ENCODE measurements around the gene GPA33. TPM values are rescaled to one million over a fixed set of nuclear protein-coding genes. Genes with fewer than 3 reads are reported as not detected.

Gene GPA33
- polyA plus RNA-seq, 1 donor from 2014 or later, result 0.14 TPM

DNA sequence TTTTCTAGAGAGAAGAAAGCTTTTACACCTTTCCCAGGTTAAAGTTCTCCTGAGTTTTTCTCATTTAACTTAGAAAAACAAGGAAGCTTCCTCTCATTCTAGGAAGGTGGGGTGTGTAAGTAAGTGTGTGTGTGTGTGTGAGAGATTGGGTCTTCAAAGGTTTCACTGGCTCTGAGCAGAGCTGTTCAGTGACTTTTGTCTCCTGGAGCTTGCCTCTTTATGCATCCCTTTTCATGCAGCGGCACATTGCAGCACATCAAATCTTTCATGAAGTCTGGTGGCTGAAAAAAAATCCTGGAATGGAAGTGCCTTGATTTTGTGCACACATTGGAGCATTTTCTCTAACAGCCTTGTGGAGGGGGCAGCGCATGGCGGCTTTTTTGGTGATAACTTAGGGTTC is 3.4 kb downstream of the GPA33 start:
- TF ChIP-seq RAD21 (conservative IDR thresholded peaks at IDR 0.05), result no peak
- TF ChIP-seq MXI1 (conservative IDR thresholded peaks at IDR 0.05; ENCODE audit: poor library complexity, severe bottlenecking), result no peak
- no peak for TF ChIP-seq EZH2 (IDR thresholded peaks at IDR 0.05; ENCODE audit: borderline replicate concordance, insufficient read depth, low read length, poor library complexity, severe bottlenecking)
- no peak for TF ChIP-seq TAF1 (IDR thresholded peaks at IDR 0.05; ENCODE audit: low read depth)
- Histone ChIP-seq H3K4me3 (ENCODE audit: low read length) (no peak overlapping the region), H3F3A (ENCODE audit: insufficient read depth, low read length, poor library complexity, severe bottlenecking) (no peaks in the 10 kb centered on the region), H3K9me3 (ENCODE audit: low read length) (no peaks in the 10 kb centered on the region), H3K9me2 (ENCODE audit: insufficient read depth, low read length) (no peaks in the 10 kb centered on the region), H3K27me3 (ENCODE audit: insufficient read depth, low read depth, low read length) (no peaks in the 10 kb centered on the region), H2AFZ (ENCODE audit: low read depth, low read length) (no peak overlapping the region), H3K36me3 (ENCODE audit: insufficient read depth, low read length) (no peaks in the 10 kb centered on the region), H3K79me2 (replicated peaks; ENCODE audit: insufficient read depth, low read length) (no peaks in the 10 kb centered on the region), H3K9ac (ENCODE audit: low read length) (no peak overlapping the region), H3K4me2 (ENCODE audit: low read length) (no peak overlapping the region), H4K20me1 (ENCODE audit: insufficient read depth) (no peaks in the 10 kb centered on the region), H3K27ac (ENCODE audit: low read length) (no peak overlapping the region)

DNA sequence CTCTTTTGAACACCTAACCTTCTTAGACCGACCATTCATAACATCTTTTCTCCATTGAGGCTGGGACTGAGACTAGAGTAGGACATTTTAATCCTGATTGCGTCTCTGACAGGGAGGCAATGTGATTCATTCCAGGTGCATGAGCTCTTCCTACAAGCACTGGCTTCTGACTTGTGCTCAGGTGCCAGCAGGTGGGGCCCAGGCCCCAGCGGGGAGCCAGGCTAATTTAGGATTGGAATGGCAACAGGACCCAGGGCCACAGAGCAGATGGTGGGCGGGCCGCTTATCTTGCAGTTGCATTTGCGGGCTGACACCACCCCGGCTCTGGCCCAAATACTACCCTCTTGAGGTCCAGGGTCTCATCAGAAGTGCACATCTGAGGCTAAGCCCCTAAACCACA is 4.1 kb downstream of the GPA33 start:
- Histone ChIP-seq H3K9me3 (ENCODE audit: low read length) (no peaks in the 10 kb centered on the region), H3K36me3 (ENCODE audit: insufficient read depth, low read length) (no peaks in the 10 kb centered on the region), H3F3A (ENCODE audit: insufficient read depth, low read length, poor library complexity, severe bottlenecking) (no peaks in the 10 kb centered on the region), H3K4me3 (ENCODE audit: low read length) (no peak overlapping the region), H3K9ac (ENCODE audit: low read length) (no peak overlapping the region), H3K27ac (ENCODE audit: low read length) (no peak overlapping the region), H3K27me3 (ENCODE audit: insufficient read depth, low read depth, low read length) (no peaks in the 10 kb centered on the region), H3K79me2 (replicated peaks; ENCODE audit: insufficient read depth, low read length) (no peaks in the 10 kb centered on the region), H2AFZ (ENCODE audit: low read depth, low read length) (no peak overlapping the region), H4K20me1 (ENCODE audit: insufficient read depth) (no peaks in the 10 kb centered on the region), H3K4me2 (ENCODE audit: low read length) (no peak overlapping the region), H3K9me2 (ENCODE audit: insufficient read depth, low read length) (no peaks in the 10 kb centered on the region)
- no peak for TF ChIP-seq EZH2 (IDR thresholded peaks at IDR 0.05; ENCODE audit: borderline replicate concordance, insufficient read depth, low read length, poor library complexity, severe bottlenecking)
- TF ChIP-seq TAF1 (IDR thresholded peaks at IDR 0.05; ENCODE audit: low read depth), result no peak
- TF ChIP-seq SMC3 (conservative IDR thresholded peaks at IDR 0.05; ENCODE audit: poor library complexity), result no peak
- TF ChIP-seq, protein P1, sequence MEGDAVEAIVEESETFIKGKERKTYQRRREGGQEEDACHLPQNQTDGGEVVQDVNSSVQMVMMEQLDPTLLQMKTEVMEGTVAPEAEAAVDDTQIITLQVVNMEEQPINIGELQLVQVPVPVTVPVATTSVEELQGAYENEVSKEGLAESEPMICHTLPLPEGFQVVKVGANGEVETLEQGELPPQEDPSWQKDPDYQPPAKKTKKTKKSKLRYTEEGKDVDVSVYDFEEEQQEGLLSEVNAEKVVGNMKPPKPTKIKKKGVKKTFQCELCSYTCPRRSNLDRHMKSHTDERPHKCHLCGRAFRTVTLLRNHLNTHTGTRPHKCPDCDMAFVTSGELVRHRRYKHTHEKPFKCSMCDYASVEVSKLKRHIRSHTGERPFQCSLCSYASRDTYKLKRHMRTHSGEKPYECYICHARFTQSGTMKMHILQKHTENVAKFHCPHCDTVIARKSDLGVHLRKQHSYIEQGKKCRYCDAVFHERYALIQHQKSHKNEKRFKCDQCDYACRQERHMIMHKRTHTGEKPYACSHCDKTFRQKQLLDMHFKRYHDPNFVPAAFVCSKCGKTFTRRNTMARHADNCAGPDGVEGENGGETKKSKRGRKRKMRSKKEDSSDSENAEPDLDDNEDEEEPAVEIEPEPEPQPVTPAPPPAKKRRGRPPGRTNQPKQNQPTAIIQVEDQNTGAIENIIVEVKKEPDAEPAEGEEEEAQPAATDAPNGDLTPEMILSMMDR (IDR thresholded peaks at IDR 0.05; ENCODE audit: poor library complexity, severe bottlenecking), result no peak
- TF ChIP-seq POLR2AphosphoS5 (IDR thresholded peaks at IDR 0.05), result no peak
- TF ChIP-seq, protein P2, sequence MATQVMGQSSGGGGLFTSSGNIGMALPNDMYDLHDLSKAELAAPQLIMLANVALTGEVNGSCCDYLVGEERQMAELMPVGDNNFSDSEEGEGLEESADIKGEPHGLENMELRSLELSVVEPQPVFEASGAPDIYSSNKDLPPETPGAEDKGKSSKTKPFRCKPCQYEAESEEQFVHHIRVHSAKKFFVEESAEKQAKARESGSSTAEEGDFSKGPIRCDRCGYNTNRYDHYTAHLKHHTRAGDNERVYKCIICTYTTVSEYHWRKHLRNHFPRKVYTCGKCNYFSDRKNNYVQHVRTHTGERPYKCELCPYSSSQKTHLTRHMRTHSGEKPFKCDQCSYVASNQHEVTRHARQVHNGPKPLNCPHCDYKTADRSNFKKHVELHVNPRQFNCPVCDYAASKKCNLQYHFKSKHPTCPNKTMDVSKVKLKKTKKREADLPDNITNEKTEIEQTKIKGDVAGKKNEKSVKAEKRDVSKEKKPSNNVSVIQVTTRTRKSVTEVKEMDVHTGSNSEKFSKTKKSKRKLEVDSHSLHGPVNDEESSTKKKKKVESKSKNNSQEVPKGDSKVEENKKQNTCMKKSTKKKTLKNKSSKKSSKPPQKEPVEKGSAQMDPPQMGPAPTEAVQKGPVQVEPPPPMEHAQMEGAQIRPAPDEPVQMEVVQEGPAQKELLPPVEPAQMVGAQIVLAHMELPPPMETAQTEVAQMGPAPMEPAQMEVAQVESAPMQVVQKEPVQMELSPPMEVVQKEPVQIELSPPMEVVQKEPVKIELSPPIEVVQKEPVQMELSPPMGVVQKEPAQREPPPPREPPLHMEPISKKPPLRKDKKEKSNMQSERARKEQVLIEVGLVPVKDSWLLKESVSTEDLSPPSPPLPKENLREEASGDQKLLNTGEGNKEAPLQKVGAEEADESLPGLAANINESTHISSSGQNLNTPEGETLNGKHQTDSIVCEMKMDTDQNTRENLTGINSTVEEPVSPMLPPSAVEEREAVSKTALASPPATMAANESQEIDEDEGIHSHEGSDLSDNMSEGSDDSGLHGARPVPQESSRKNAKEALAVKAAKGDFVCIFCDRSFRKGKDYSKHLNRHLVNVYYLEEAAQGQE (IDR thresholded peaks at IDR 0.05; ENCODE audit: borderline replicate concordance), result no peak
- TF ChIP-seq RAD21 (conservative IDR thresholded peaks at IDR 0.05), result no peak
- no peak for TF ChIP-seq EP300 (conservative IDR thresholded peaks at IDR 0.05; ENCODE audit: poor library complexity, severe bottlenecking)
- TF ChIP-seq MXI1 (conservative IDR thresholded peaks at IDR 0.05; ENCODE audit: poor library complexity, severe bottlenecking), result no peak

Data from neural cell (in vitro differentiated cells).